Spleen (tissue), 7 donors: ENCODE results near the gene FGF22.

Experiments used
- POLR2AphosphoS5 ChIP-seq, 3 donors: sonication (generic); formaldehyde crosslinking; IDR thresholded peaks; one replicate each; pipeline ENCODE4 v1.5.1; 2017; ENCODE audit warnings: antibody characterized with exemption in 3 of 3
- TF ChIP-seq, protein P1 (sequence below), 11 experiments: fragments of 200-600 bp in 7 of 11; fragments of 450-650 bp in 4 of 11; sonication (generic) in 4 of 11; IDR thresholded peaks in 8 of 11; conservative IDR thresholded peaks in 3 of 11; 1 replicate in 7 of 11; 2 replicates in 4 of 11; pipeline versions ENCODE4 v1.4.0 to v1.8.0; 2016 to 2021; ENCODE audit warnings: antibody characterized with exemption in 11 of 11, inconsistent platforms in 4 of 11, mild to moderate bottlenecking in 1 of 11
- donor health status: DM: no; HTN: no; CAD: no; lungs with moderate emphysema.
- donor health status: DM: no; HTN: no; CAD: no.
- donor health status: DM: no; HTN: no; CAD: no.

DNA sequence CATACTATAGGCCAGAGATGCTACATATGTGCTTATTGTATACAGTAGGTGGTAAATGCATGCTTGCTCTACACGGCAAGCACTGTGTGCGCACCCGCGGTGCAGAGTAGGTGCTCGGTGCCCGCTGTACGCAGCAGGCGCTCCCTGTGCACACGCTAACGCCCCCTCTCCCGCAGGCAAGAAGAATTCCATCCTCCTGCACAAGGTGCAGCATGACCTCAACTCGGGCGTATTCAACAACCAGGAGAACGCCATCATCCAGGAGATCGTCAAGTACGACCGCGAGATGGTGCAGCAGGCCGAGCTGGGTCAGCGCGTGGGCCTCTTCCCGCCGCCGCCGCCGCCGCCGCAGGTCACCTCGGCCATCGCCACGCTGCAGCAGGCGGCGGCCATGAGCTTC lies 24.1 kb upstream of the FGF22 start:
- TF ChIP-seq, protein P1, sequence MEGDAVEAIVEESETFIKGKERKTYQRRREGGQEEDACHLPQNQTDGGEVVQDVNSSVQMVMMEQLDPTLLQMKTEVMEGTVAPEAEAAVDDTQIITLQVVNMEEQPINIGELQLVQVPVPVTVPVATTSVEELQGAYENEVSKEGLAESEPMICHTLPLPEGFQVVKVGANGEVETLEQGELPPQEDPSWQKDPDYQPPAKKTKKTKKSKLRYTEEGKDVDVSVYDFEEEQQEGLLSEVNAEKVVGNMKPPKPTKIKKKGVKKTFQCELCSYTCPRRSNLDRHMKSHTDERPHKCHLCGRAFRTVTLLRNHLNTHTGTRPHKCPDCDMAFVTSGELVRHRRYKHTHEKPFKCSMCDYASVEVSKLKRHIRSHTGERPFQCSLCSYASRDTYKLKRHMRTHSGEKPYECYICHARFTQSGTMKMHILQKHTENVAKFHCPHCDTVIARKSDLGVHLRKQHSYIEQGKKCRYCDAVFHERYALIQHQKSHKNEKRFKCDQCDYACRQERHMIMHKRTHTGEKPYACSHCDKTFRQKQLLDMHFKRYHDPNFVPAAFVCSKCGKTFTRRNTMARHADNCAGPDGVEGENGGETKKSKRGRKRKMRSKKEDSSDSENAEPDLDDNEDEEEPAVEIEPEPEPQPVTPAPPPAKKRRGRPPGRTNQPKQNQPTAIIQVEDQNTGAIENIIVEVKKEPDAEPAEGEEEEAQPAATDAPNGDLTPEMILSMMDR (IDR thresholded peaks at IDR 0.05 in 8 of 11, conservative IDR thresholded peaks at IDR 0.05 in 3 of 11): peak in 2 of 11 experiments; percentile 10 to 16
- peak in 1 of 3 donors; percentile 52 for TF ChIP-seq POLR2AphosphoS5 (IDR thresholded peaks at IDR 0.05)
